GM23338 (cell line): ENCODE measurements around the gene UCP1. TPM values are rescaled to one million over a fixed set of nuclear protein-coding genes. Genes with fewer than 3 reads are reported as not detected.

ENCODE experiments used
- ATAC-seq: fragments of 200-7000 bp; cut with Tn5 transposase; 3 replicates; pipeline ENCODE4 v1.9.1; 2020
- DNase-seq: peaks from one replicate; pipeline ENCODE4 v3.0.0-alpha.2; 2015; ENCODE audit warnings: low spot score
- H2AFZ ChIP-seq: fragments of 200-600 bp; sonication (generic); 2 replicates; pipeline ENCODE4 v1.8.0; 2016; ENCODE audit warnings: antibody characterized with exemption, mild to moderate bottlenecking, moderate library complexity
- H3F3A ChIP-seq: fragments of 200-600 bp; sonication (generic); replicated peaks from 2 replicates; pipeline ENCODE4 v1.8.0; 2017; ENCODE audit warnings: antibody characterized with exemption, mixed run types, low read depth
- H3K27ac ChIP-seq: fragments of 200-600 bp; sonication (generic); 2 replicates; pipeline ENCODE4 v1.6.1; 2016; ENCODE audit warnings: low read depth
- H3K27me3 ChIP-seq: fragments of 200-600 bp; sonication (generic); 2 replicates; pipeline ENCODE4 v1.8.0; 2016; ENCODE audit warnings: mild to moderate bottlenecking, mixed run types, moderate library complexity; ENCODE audit not compliant: insufficient read depth
- H3K36me3 ChIP-seq: fragments of 200-600 bp; sonication (generic); 2 replicates; pipeline ENCODE4 v1.8.0; 2016; ENCODE audit warnings: mild to moderate bottlenecking; ENCODE audit not compliant: insufficient read depth
- H3K4me1 ChIP-seq: fragments of 200-600 bp; sonication (generic); 2 replicates; pipeline ENCODE4 v1.8.0; 2016; ENCODE audit warnings: mild to moderate bottlenecking, moderate library complexity; ENCODE audit not compliant: insufficient read depth
- H3K4me2 ChIP-seq: fragments of 200-600 bp; sonication (generic); 2 replicates; pipeline ENCODE4 v1.7.1; 2017; ENCODE audit warnings: mixed run types
- H3K4me3 ChIP-seq: fragments of 200-600 bp; sonication (generic); 2 replicates; pipeline ENCODE4 v1.6.1; 2016; ENCODE audit warnings: mixed run types
- H3K79me2 ChIP-seq: fragments of 200-600 bp; sonication (generic); replicated peaks from 2 replicates; pipeline ENCODE4 v1.8.0; 2017; ENCODE audit warnings: mild to moderate bottlenecking; ENCODE audit not compliant: insufficient read depth
- H3K9me2 ChIP-seq: fragments of 200-600 bp; sonication (generic); 2 replicates; pipeline ENCODE4 v1.8.0; 2017; ENCODE audit not compliant: insufficient read depth
- H4K20me1 ChIP-seq: fragments of 200-600 bp; sonication (generic); replicated peaks from 2 replicates; pipeline ENCODE4 v1.8.0; 2017; ENCODE audit warnings: mild to moderate bottlenecking; ENCODE audit not compliant: insufficient read depth
- H3K27ac Mint-ChIP-seq: 2 replicates; pipeline ENCODE4 v1.8.0; 2020; ENCODE audit warnings: inconsistent platforms, mild to moderate bottlenecking, moderate library complexity, mixed read lengths
- H3K27me3 Mint-ChIP-seq: 3 replicates; pipeline ENCODE4 v1.8.0; 2022; ENCODE audit warnings: low read depth, mild to moderate bottlenecking, moderate library complexity, mixed read lengths, inconsistent platforms; ENCODE audit not compliant: insufficient read depth, poor library complexity
- H3K36me3 Mint-ChIP-seq: 3 replicates; pipeline ENCODE4 v1.8.0; 2021; ENCODE audit warnings: low read depth, mild to moderate bottlenecking, inconsistent platforms, moderate library complexity, mixed read lengths
- H3K4me1 Mint-ChIP-seq: 3 replicates; pipeline ENCODE4 v1.8.0; 2020; ENCODE audit warnings: mild to moderate bottlenecking, inconsistent platforms, mixed read lengths
- H3K4me3 Mint-ChIP-seq: 3 replicates; pipeline ENCODE4 v1.8.0; 2021; ENCODE audit warnings: moderate library complexity, mild to moderate bottlenecking, inconsistent platforms, mixed read lengths
- H3K9me3 Mint-ChIP-seq: 3 replicates; pipeline ENCODE4 v1.8.0; 2020; ENCODE audit warnings: moderate library complexity, mild to moderate bottlenecking, inconsistent platforms, mixed read lengths
- CREB1 ChIP-seq: fragments of 250-450 bp; sonication (Bioruptor Pico); IDR thresholded peaks from 2 replicates; pipeline ENCODE4 v1.5.0; 2020; ENCODE audit warnings: low read depth, mild to moderate bottlenecking, moderate library complexity
- EZH2 ChIP-seq: fragments of 200-600 bp; sonication (generic); IDR thresholded peaks from one replicate; pipeline ENCODE4 v1.8.0; 2017; ENCODE audit warnings: antibody characterized with exemption, mild to moderate bottlenecking, low read depth; ENCODE audit not compliant: unreplicated experiment
- EZH2phosphoT487 ChIP-seq: fragments of 200-600 bp; sonication (generic); IDR thresholded peaks from one replicate; pipeline ENCODE4 v1.8.1; 2018; ENCODE audit warnings: antibody characterized with exemption; ENCODE audit not compliant: unreplicated experiment
- JUNB ChIP-seq: IDR thresholded peaks from one replicate; pipeline ENCODE4 v1.6.1; 2016; ENCODE audit warnings: antibody characterized with exemption; ENCODE audit not compliant: unreplicated experiment
- NANOG ChIP-seq: IDR thresholded peaks from 2 replicates; pipeline ENCODE4 v1.6.1; 2016; ENCODE audit warnings: antibody characterized with exemption, borderline replicate concordance
- POLR2AphosphoS5 ChIP-seq: IDR thresholded peaks from 2 replicates; pipeline ENCODE4 v1.6.1; 2016; ENCODE audit warnings: antibody characterized with exemption, low read depth
- STAT1 ChIP-seq: IDR thresholded peaks from one replicate; pipeline ENCODE4 v1.6.1; 2016; ENCODE audit warnings: antibody characterized with exemption; ENCODE audit not compliant: unreplicated experiment
- ZNF114 ChIP-seq: fragments of 250-450 bp; sonication (Bioruptor Pico); IDR thresholded peaks from 2 replicates; pipeline ENCODE4 v1.5.0; 2020; ENCODE audit warnings: mild to moderate bottlenecking, moderate library complexity
- ZNF331 ChIP-seq: fragments of 250-450 bp; sonication (Bioruptor Pico); IDR thresholded peaks from 2 replicates; pipeline ENCODE4 v1.5.0; 2020; ENCODE audit warnings: low read depth, mild to moderate bottlenecking, moderate library complexity
- polyA plus RNA-seq: library from polyadenylated mRNA; unstranded; fragments of >200 nt; fragmentation: Nextera tagmentation; extraction: Ambion mirVana; gene quantifications from 2 replicates; pipeline ENCODE4 v1.2.1, GENCODE V29; 2016
- total RNA-seq: library from RNA; depleted of rRNA; stranded (reverse); fragments of >200 nt; shearing (Covaris generic); gene quantifications from 2 replicates; pipeline ENCODE4 v1.2.3, GENCODE V29; 2014
- TF ChIP-seq, protein P1 (sequence below): IDR thresholded peaks from one replicate; pipeline ENCODE4 v1.6.1; 2018; ENCODE audit warnings: antibody characterized with exemption; ENCODE audit not compliant: unreplicated experiment
- TF ChIP-seq, protein P2 (sequence below): fragments of 250-450 bp; sonication (Bioruptor Pico); IDR thresholded peaks from 2 replicates; pipeline ENCODE4 v1.5.0; 2020; ENCODE audit warnings: mild to moderate bottlenecking, moderate library complexity
- TF ChIP-seq, protein P3 (sequence below): IDR thresholded peaks from 2 replicates; pipeline ENCODE4 v1.6.1; 2016; ENCODE audit warnings: antibody characterized with exemption
- TF ChIP-seq, protein P4 (sequence below), 2 experiments: fragments of 200-600 bp in 1 of 2; sonication (generic) in 1 of 2; conservative IDR thresholded peaks; 2 replicates each; pipeline versions ENCODE4 v1.5.1 to v1.6.1; 2016 to 2017; ENCODE audit warnings: antibody characterized with exemption in 2 of 2, low read depth in 2 of 2, mild to moderate bottlenecking in 2 of 2, moderate library complexity in 1 of 2

The UCP1 gene
- total and polyA plus RNA-seq, 2 experiments from 2014 or later, result 0.21 TPM; not detected in 1

DNA sequence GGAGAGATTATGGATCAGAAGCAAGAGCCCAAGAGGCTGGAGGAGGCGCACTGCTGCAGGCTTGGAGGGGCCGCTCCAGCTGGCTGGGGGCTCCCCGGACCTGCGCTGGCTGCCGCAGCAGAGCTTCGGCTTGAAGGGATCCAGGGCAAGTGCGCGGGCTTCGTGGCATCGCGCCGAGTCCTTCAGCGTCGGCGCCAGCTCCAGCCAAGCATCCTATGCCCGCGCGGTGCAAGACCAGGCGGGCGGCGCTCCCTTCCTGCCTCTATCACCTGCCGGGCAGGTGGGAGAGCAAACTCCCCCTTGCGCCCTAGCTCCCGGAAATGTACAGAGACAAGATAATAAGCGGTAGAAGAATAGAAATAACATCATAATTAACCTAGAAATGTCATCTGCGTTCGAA is 10.5 kb upstream of the UCP1 start:
- TF ChIP-seq EZH2 (no peak), CREB1 (CRISPR knock-in tag) (no peak), STAT1 (no peak), NANOG (no peak), POLR2AphosphoS5 (no peak), EZH2phosphoT487 (no peak), JUNB (no peak), ZNF114 (CRISPR knock-in tag) (no peak), ZNF331 (CRISPR knock-in tag) (no peak)
- TF ChIP-seq, protein P1, sequence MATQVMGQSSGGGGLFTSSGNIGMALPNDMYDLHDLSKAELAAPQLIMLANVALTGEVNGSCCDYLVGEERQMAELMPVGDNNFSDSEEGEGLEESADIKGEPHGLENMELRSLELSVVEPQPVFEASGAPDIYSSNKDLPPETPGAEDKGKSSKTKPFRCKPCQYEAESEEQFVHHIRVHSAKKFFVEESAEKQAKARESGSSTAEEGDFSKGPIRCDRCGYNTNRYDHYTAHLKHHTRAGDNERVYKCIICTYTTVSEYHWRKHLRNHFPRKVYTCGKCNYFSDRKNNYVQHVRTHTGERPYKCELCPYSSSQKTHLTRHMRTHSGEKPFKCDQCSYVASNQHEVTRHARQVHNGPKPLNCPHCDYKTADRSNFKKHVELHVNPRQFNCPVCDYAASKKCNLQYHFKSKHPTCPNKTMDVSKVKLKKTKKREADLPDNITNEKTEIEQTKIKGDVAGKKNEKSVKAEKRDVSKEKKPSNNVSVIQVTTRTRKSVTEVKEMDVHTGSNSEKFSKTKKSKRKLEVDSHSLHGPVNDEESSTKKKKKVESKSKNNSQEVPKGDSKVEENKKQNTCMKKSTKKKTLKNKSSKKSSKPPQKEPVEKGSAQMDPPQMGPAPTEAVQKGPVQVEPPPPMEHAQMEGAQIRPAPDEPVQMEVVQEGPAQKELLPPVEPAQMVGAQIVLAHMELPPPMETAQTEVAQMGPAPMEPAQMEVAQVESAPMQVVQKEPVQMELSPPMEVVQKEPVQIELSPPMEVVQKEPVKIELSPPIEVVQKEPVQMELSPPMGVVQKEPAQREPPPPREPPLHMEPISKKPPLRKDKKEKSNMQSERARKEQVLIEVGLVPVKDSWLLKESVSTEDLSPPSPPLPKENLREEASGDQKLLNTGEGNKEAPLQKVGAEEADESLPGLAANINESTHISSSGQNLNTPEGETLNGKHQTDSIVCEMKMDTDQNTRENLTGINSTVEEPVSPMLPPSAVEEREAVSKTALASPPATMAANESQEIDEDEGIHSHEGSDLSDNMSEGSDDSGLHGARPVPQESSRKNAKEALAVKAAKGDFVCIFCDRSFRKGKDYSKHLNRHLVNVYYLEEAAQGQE, result no peak
- TF ChIP-seq, protein P2, sequence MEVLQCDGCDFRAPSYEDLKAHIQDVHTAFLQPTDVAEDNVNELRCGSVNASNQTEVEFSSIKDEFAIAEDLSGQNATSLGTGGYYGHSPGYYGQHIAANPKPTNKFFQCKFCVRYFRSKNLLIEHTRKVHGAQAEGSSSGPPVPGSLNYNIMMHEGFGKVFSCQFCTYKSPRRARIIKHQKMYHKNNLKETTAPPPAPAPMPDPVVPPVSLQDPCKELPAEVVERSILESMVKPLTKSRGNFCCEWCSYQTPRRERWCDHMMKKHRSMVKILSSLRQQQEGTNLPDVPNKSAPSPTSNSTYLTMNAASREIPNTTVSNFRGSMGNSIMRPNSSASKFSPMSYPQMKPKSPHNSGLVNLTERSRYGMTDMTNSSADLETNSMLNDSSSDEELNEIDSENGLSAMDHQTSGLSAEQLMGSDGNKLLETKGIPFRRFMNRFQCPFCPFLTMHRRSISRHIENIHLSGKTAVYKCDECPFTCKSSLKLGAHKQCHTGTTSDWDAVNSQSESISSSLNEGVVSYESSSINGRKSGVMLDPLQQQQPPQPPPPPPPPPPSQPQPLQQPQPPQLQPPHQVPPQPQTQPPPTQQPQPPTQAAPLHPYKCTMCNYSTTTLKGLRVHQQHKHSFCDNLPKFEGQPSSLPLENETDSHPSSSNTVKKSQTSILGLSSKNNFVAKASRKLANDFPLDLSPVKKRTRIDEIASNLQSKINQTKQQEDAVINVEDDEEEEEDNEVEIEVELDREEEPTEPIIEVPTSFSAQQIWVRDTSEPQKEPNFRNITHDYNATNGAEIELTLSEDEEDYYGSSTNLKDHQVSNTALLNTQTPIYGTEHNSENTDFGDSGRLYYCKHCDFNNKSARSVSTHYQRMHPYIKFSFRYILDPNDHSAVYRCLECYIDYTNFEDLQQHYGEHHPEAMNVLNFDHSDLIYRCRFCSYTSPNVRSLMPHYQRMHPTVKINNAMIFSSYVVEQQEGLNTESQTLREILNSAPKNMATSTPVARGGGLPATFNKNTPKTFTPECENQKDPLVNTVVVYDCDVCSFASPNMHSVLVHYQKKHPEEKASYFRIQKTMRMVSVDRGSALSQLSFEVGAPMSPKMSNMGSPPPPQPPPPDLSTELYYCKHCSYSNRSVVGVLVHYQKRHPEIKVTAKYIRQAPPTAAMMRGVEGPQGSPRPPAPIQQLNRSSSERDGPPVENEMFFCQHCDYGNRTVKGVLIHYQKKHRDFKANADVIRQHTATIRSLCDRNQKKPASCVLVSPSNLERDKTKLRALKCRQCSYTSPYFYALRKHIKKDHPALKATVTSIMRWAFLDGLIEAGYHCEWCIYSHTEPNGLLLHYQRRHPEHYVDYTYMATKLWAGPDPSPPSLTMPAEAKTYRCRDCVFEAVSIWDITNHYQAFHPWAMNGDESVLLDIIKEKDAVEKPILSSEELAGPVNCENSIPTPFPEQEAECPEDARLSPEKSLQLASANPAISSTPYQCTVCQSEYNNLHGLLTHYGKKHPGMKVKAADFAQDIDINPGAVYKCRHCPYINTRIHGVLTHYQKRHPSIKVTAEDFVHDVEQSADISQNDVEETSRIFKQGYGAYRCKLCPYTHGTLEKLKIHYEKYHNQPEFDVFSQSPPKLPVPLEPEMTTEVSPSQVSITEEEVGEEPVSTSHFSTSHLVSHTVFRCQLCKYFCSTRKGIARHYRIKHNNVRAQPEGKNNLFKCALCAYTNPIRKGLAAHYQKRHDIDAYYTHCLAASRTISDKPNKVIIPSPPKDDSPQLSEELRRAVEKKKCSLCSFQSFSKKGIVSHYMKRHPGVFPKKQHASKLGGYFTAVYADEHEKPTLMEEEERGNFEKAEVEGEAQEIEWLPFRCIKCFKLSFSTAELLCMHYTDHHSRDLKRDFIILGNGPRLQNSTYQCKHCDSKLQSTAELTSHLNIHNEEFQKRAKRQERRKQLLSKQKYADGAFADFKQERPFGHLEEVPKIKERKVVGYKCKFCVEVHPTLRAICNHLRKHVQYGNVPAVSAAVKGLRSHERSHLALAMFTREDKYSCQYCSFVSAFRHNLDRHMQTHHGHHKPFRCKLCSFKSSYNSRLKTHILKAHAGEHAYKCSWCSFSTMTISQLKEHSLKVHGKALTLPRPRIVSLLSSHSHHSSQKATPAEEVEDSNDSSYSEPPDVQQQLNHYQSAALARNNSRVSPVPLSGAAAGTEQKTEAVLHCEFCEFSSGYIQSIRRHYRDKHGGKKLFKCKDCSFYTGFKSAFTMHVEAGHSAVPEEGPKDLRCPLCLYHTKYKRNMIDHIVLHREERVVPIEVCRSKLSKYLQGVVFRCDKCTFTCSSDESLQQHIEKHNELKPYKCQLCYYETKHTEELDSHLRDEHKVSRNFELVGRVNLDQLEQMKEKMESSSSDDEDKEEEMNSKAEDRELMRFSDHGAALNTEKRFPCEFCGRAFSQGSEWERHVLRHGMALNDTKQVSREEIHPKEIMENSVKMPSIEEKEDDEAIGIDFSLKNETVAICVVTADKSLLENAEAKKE, result no peak
- TF ChIP-seq, protein P3, sequence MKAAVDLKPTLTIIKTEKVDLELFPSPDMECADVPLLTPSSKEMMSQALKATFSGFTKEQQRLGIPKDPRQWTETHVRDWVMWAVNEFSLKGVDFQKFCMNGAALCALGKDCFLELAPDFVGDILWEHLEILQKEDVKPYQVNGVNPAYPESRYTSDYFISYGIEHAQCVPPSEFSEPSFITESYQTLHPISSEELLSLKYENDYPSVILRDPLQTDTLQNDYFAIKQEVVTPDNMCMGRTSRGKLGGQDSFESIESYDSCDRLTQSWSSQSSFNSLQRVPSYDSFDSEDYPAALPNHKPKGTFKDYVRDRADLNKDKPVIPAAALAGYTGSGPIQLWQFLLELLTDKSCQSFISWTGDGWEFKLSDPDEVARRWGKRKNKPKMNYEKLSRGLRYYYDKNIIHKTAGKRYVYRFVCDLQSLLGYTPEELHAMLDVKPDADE, result no peak
- TF ChIP-seq, protein P4, sequence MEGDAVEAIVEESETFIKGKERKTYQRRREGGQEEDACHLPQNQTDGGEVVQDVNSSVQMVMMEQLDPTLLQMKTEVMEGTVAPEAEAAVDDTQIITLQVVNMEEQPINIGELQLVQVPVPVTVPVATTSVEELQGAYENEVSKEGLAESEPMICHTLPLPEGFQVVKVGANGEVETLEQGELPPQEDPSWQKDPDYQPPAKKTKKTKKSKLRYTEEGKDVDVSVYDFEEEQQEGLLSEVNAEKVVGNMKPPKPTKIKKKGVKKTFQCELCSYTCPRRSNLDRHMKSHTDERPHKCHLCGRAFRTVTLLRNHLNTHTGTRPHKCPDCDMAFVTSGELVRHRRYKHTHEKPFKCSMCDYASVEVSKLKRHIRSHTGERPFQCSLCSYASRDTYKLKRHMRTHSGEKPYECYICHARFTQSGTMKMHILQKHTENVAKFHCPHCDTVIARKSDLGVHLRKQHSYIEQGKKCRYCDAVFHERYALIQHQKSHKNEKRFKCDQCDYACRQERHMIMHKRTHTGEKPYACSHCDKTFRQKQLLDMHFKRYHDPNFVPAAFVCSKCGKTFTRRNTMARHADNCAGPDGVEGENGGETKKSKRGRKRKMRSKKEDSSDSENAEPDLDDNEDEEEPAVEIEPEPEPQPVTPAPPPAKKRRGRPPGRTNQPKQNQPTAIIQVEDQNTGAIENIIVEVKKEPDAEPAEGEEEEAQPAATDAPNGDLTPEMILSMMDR (conservative IDR thresholded peaks at IDR 0.05; ENCODE audit: low read depth in 2 of 2), result no peak
- peak overlapping the region; percentile 10; the same call in 1 of the 2 replicates for H2AFZ ChIP-seq
- H3K9me2 ChIP-seq, result no peaks in the 10 kb centered on the region
- DNase-seq (peak; percentile 42), ATAC-seq (peak; percentile 94)
- Mint-ChIP-seq H3K27ac (no peak overlapping the region), H3K4me3 (no peak overlapping the region; the same call in 2 of the 3 replicates), H3K36me3 (no peaks in the 10 kb centered on the region), H3K9me3 (no peaks in the 10 kb centered on the region), H3K4me1 (no peaks in the 10 kb centered on the region), H3K27me3 (peaks cover 9% of the 10 kb centered on the region)
- no peaks in the 10 kb centered on the region for H3K79me2 ChIP-seq
- H3K4me3 ChIP-seq, result no peak overlapping the region
- H3K36me3 ChIP-seq, result no peaks in the 10 kb centered on the region
- H3K4me2 ChIP-seq, result no peak overlapping the region
- no peaks in the 10 kb centered on the region for H4K20me1 ChIP-seq
- H3F3A ChIP-seq, result no peaks in the 10 kb centered on the region
- no peak overlapping the region for H3K27ac ChIP-seq
- peaks cover 14% of the 10 kb centered on the region for H3K27me3 ChIP-seq
- H3K4me1 ChIP-seq, result no peaks in the 10 kb centered on the region
